CD4-positive, alpha-beta T cell (primary cell): Measurements from ENCODE around the gene MAGOHB. TPM values are rescaled to one million over a fixed set of nuclear protein-coding genes. Genes with fewer than 3 reads are reported as not detected.

Source experiments
- ATAC-seq: fragments of 200-7000 bp; cut with Tn5 transposase; one replicate; pipeline ENCODE4 v1.10.0; 2022; ENCODE audit warnings: mild to moderate bottlenecking; ENCODE audit not compliant: poor library complexity
- CTCF ChIA-PET: fragments of 350-600 bp; sonication (Branson Sonifier 250); formaldehyde crosslinking; loops from one replicate; lab custom pipeline; 2021; ENCODE audit warnings: antibody characterized with exemption, inconsistent platforms; lab: Charles Lee
- POLR2A ChIA-PET: fragments of 350-600 bp; sonication (Branson Sonifier 250); formaldehyde crosslinking; loops from one replicate; lab custom pipeline; 2021; ENCODE audit warnings: antibody characterized with exemption, inconsistent platforms; lab: Charles Lee
- DNase-seq, 14 experiments: peaks; one replicate each; pipeline ENCODE4 v3.0.0-alpha.2; 2013 to 2020; ENCODE audit warnings: mixed read lengths in 2 of 14
- H3K27ac ChIP-seq, 2 donors: one replicate each; pipeline versions ENCODE4 v1.5.1 to v1.7.0; 2013; ENCODE audit warnings: low read length in 2 of 2, low read depth in 1 of 2, mild to moderate bottlenecking in 1 of 2
- H3K27me3 ChIP-seq, 2 experiments: 1 replicate in 1 of 2; 2 replicates in 1 of 2; pipeline versions ENCODE4 v1.6.1 to v1.7.0; 2013; ENCODE audit warnings: low read length in 2 of 2, control low read depth in 1 of 2, mild to moderate bottlenecking in 1 of 2, moderate library complexity in 1 of 2; ENCODE audit not compliant: insufficient read depth in 2 of 2, control insufficient read depth in 1 of 2
- H3K36me3 ChIP-seq: one replicate; pipeline ENCODE4 v1.6.1; 2013; ENCODE audit warnings: low read length, control low read depth; ENCODE audit not compliant: insufficient read depth
- H3K4me1 ChIP-seq: one replicate; pipeline ENCODE4 v1.6.1; 2013; ENCODE audit warnings: low read length, control low read depth; ENCODE audit not compliant: insufficient read depth
- H3K4me3 ChIP-seq: one replicate; pipeline ENCODE4 v1.5.1; 2013; ENCODE audit warnings: mild to moderate bottlenecking, low read length, moderate library complexity
- H3K9me3 ChIP-seq, 2 experiments: 1 replicate in 1 of 2; 2 replicates in 1 of 2; pipeline versions ENCODE4 v1.6.1 to v1.7.0; 2013; ENCODE audit warnings: low read length in 2 of 2, mild to moderate bottlenecking in 2 of 2, control low read depth in 1 of 2, moderate library complexity in 1 of 2; ENCODE audit not compliant: control insufficient read depth in 1 of 2, insufficient read depth in 1 of 2
- H3K27ac Mint-ChIP-seq: one replicate; pipeline ENCODE4 v1.8.0; 2020; ENCODE audit warnings: mixed read lengths
- H3K27me3 Mint-ChIP-seq: one replicate; pipeline ENCODE4 v1.8.0; 2021; ENCODE audit warnings: mixed read lengths
- H3K36me3 Mint-ChIP-seq: one replicate; pipeline ENCODE4 v1.8.0; 2021; ENCODE audit warnings: low read depth, mixed read lengths
- H3K4me1 Mint-ChIP-seq: one replicate; pipeline ENCODE4 v1.8.0; 2021; ENCODE audit warnings: low read depth, mixed read lengths
- H3K4me3 Mint-ChIP-seq: one replicate; pipeline ENCODE4 v1.8.0; 2020; ENCODE audit warnings: mild to moderate bottlenecking, mixed read lengths
- H3K9me3 Mint-ChIP-seq: one replicate; pipeline ENCODE4 v1.8.0; 2020; ENCODE audit warnings: mixed read lengths
- CTCF ChIP-seq: fragments of 200-600 bp; IDR thresholded peaks from one replicate; pipeline ENCODE4 v1.8.0; 2022; ENCODE audit warnings: antibody characterized with exemption, mild to moderate bottlenecking
- intact Hi-C, 2 experiments: fragments of 100-400 bp; cut with DNase I in 1 of 2; cut with micrococcal nuclease in 1 of 2; formaldehyde crosslinking; loops; one replicate each; pipeline versions ENCODE4 v1.15.1 to v1.9.0; 2023 to 2025; cut with DNase I, micrococcal nuclease
- total RNA-seq, 174 experiments: library from RNA in 2 of 174; stranded (reverse) in 2 of 174; gene quantifications; one replicate each; pipeline ENCODE4 v1.2.3 and lab custom pipeline; 2021 to 2026

The MAGOHB gene
- total RNA-seq, 2 experiments from 2014 or later, result 7.5 to 7.7 TPM

- no peak for DNase-seq
- Mint-ChIP-seq H3K36me3 (no peaks in the 10 kb centered on the region), H3K27ac (no peak overlapping the region), H3K27me3 (peaks cover 7% of the 10 kb centered on the region), H3K4me1 (no peaks in the 10 kb centered on the region), H3K4me3 (no peak overlapping the region), H3K9me3 (no peaks in the 10 kb centered on the region)
- H3K9me3 ChIP-seq, result no peaks in the 10 kb centered on the region
- ATAC-seq, result no peak
- no peak for TF ChIP-seq CTCF
- H3K27ac ChIP-seq, result no peak overlapping the region
- CTCF ChIA-PET, result no interaction called here
- no peak overlapping the region for H3K4me3 ChIP-seq
- H3K27me3 ChIP-seq, result no peaks in the 10 kb centered on the region
- no peaks in the 10 kb centered on the region for H3K4me1 ChIP-seq
- intact Hi-C loops, result no loop called here
- no peaks in the 10 kb centered on the region for H3K36me3 ChIP-seq
- POLR2A ChIA-PET, result no interaction called here
Observed at GRCh38 chr12:10571141-10571540, 42.3 kb downstream of the MAGOHB start.

GRCh38 chr12:10567813-10568212, 45.6 kb downstream of the MAGOHB start:
- Histone ChIP-seq H3K27ac (no peak overlapping the region), H3K4me3 (no peak overlapping the region), H3K36me3 (no peaks in the 10 kb centered on the region), H3K9me3 (no peaks in the 10 kb centered on the region), H3K4me1 (no peaks in the 10 kb centered on the region), H3K27me3 (no peaks in the 10 kb centered on the region)
- no peak for ATAC-seq
- Mint-ChIP-seq H3K4me3 (no peak overlapping the region), H3K36me3 (no peaks in the 10 kb centered on the region), H3K9me3 (no peaks in the 10 kb centered on the region), H3K27me3 (peaks cover 24% of the 10 kb centered on the region), H3K4me1 (no peaks in the 10 kb centered on the region), H3K27ac (no peak overlapping the region)
- ChIA-PET CTCF (no interaction called here), POLR2A (interaction anchor here (0.6 kb wide), 1 partner anchor 523 kb away, joined by 3 read pairs; no protein-coding TSS in a partner anchor)
- intact Hi-C loops, result loop anchor here in 1 of 2 experiments (10.0 kb wide), 1 partner anchor 763 kb away; no protein-coding TSS in a partner anchor
- TF ChIP-seq CTCF, result no peak
- no peak for DNase-seq

GRCh38 chr12:10563966-10564365, 49.4 kb downstream of the MAGOHB start:
- Mint-ChIP-seq H3K27me3 (peaks cover 32% of the 10 kb centered on the region), H3K4me3 (no peak overlapping the region), H3K4me1 (peaks cover 6% of the 10 kb centered on the region), H3K27ac (no peak overlapping the region), H3K9me3 (no peaks in the 10 kb centered on the region), H3K36me3 (no peaks in the 10 kb centered on the region)
- TF ChIP-seq CTCF, result no peak
- H3K36me3 ChIP-seq, result no peaks in the 10 kb centered on the region
- no peaks in the 10 kb centered on the region for H3K27me3 ChIP-seq
- DNase-seq, result no peak
- H3K4me3 ChIP-seq, result no peak overlapping the region
- ChIA-PET POLR2A (no interaction called here), CTCF (interaction anchor here (1.0 kb wide), 1 partner anchor 232 kb away, joined by 3 read pairs; no protein-coding TSS in a partner anchor)
- ATAC-seq, result no peak
- no peaks in the 10 kb centered on the region for H3K9me3 ChIP-seq
- intact Hi-C loops, result loop anchor here (2.0 to 10.0 kb wide), 3 partner anchors 108 to 759 kb away; partner anchors contain the start of gene STYK1 (in 2 of the 2)
- no peak overlapping the region for H3K27ac ChIP-seq
- no peaks in the 10 kb centered on the region for H3K4me1 ChIP-seq
